ENCODE measurements around the gene OR13C5.
A peak's percentile ranks its signal among the peaks of the same experiment; 100 is the strongest.
"Not testable (repeated sequence)": the region's sequence is repeated elsewhere in the genome, so short reads cannot be mapped to it uniquely, and the experiment has no call there.

Gene OR13C5, protein sequence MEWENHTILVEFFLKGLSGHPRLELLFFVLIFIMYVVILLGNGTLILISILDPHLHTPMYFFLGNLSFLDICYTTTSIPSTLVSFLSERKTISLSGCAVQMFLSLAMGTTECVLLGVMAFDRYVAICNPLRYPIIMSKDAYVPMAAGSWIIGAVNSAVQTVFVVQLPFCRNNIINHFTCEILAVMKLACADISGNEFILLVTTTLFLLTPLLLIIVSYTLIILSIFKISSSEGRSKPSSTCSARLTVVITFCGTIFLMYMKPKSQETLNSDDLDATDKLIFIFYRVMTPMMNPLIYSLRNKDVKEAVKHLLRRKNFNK

DNA sequence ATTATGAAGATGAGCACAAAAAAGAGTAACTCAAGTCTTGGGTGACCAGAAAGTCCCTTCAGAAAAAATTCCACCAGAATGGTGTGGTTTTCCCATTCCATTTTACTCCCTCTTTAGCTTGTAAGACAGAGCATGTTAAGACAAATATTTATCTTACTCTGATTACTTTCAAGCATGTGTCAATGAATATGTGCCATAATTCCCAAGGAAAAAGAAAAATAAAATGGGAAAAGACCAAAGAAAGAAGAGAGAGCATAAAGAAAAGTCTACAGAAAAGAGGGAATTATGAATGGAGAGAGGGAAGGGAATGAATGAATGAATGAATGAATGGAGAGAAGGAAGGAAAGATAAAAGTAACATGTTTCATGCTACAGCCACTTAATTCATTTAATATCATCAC is at the start of gene OR13C5:
Gene OR13C5, minus strand, starts transcription at position 101 of the 400 bp plus-strand sequence. Its CDS starts 0 bp downstream, at position 101.
- DNase-seq (ENCODE audit: insufficient read length, low spot score); FAIRE-seq: not testable (repeated sequence)

DNA sequence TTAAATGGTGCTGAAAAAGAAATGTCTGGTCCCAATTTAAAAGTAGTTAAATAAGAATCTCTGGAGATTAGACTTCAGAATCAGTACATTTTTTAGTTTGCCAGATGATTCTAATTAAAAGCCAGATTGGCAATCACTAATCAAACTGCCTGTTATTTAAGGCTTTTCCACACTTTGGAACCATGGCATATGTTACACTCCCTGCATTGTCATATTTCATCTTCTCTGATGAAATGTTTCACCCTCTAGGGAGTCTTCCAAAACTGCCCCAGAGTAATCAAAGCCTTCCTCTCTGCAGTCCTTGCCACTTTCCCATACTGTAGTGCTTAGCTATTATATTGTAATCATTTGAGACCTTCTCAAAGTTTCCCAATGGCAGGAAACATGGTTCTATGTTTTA is 36.2 kb upstream of the OR13C5 start:
- DNase-seq (ENCODE audit: insufficient read length, low spot score) (no peak), FAIRE-seq (no peak)
- TF ChIP-seq POLR2A (IDR thresholded peaks at IDR 0.05; ENCODE audit: low read depth, low read length) = no peak

DNA sequence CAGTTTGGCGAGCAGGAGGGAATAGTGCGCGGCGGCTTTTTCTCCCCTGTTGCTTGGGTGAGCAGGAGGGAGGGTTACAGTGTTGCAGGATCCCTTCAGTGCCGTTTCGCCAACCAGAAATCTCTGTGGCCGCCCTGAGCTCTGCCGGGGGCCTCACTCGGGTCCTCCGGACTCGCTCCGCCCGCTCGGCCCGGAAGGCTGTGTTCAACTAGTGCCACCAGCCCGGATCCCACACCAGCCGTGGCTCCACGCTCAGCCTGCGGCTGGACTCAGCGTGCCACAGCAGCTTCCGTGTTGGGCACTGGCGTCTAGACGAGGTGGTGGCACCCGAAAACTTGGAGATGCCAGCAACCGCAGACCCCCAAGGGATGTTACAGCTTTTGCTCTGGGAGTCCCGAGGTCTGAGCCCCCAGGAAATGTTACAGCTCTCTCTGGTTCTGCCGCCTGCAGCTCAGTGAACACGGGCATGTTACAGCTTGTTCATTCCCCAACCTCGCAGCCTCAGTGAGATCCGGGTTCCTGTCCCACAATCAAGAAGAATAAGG is 34.8 kb upstream of the OR13C5 start:
- TF ChIP-seq POLR2A (IDR thresholded peaks at IDR 0.05; ENCODE audit: low read depth, low read length) = no peak
- FAIRE-seq = no peak
- no peak for DNase-seq (ENCODE audit: insufficient read length, low spot score)

DNA sequence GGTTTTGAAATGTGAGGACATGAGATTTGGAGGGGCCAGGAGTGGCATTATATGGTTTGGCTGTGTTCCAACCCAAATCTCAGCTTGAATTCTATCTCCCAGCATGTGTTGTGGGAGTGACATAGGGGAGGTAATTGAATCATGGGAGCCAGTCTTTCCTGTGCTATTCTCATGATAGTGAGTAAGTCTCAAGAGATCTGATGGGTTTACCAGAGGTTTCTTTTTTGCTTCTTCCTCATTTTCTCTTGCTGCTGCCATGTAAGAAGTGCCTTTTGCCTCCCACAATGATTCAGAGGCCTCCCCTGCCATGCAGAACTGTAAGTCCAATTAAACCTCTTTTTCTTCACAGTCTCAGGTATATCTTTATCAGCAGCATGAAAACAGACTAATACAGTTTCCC is 26.8 kb upstream of the OR13C5 start:
- not testable (repeated sequence) for FAIRE-seq; DNase-seq (ENCODE audit: insufficient read length, low spot score)

DNA sequence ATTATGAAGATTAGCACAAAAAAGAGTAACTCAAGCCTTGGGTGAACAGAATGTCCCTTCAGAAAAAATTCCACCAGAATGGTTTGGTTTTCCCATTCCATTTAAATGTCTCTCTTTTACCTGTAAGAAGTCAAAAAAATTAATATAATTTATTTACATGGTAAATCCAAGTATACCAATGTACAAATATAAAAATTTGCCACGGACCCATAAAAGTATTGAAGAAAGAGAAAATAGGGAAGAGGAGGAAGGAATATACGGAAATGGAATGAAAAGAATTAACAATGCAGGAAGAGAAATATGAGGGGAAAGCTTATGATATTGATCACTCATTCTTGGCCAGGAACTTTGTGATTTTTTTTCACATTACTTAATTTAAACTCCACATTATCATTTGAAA is 18.9 kb upstream of the OR13C5 start, which contains the start of gene OR13C9:
Gene OR13C9, minus strand, starts transcription at position 101 of the 400 bp plus-strand sequence. Its CDS starts 0 bp downstream, at position 101.
- TF ChIP-seq POLR2A (IDR thresholded peaks at IDR 0.05; ENCODE audit: low read depth, low read length) = no peak
- FAIRE-seq (no peak), DNase-seq (ENCODE audit: insufficient read length, low spot score) (no peak)

DNA sequence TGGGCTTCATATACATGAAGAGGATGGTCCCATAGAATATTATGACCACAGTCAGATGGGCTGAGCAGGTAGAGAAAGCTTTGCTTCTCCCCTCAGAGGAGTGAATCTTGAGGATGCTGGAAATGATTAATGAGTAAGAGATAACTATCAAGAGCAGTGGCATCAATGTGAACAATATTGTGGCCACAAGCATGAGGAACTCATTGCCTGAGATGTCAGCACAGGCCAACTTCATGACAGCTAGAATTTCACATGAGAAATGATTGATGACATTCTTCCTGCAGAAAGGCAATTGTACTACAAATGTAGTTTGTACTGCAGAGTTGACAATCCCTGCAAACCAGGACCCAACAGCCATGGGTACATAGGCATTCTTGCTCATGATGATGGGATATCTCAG is 18.2 kb upstream of the OR13C5 start:
- no peak for TF ChIP-seq POLR2A (IDR thresholded peaks at IDR 0.05; ENCODE audit: low read depth, low read length)
- DNase-seq (ENCODE audit: insufficient read length, low spot score) = no peak
- no peak for FAIRE-seq

DNA sequence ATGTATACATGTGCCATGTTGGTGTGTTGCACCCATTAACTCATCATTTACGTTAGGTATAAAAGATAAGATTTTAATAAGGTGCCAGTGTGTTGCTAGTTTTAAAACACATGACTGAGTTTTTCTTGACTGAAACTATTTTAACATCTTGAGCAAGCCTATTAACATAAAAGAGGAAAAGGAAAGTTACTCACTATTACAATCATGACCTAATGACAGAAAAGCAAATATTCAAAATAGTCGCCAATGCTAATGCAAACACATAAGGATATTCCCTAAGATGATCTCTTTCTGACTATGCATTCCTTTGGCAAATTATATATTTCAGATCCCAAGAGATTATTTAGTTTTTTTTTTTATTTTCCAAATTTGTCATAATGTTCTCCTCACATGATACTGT is 12.0 kb upstream of the OR13C5 start:
- FAIRE-seq (no peak), DNase-seq (ENCODE audit: insufficient read length, low spot score) (no peak)
- no peak for TF ChIP-seq POLR2A (IDR thresholded peaks at IDR 0.05; ENCODE audit: low read depth, low read length)

DNA sequence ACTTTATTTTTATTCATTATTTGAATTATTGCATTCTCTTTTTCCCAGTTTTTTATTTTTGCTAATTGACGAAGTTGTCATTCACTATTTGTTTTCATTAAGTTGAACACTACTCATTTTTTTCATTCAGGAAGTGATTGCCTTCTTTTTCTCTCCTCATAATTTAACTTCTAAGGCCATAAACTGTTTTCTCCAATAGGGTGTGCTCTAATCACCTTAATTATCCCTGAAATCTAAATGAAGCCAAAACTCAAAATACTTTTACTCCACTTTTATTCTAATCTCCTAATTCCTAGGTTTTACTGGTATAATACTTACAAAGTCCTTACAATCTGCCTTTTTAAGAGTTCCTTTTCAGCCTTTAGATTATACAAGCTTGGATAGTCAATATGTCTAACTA is 9.1 kb upstream of the OR13C5 start:
- peak; percentile 77 for FAIRE-seq
- DNase-seq (ENCODE audit: insufficient read length, low spot score) = no peak
- TF ChIP-seq POLR2A (IDR thresholded peaks at IDR 0.05; ENCODE audit: low read depth, low read length) = no peak

DNA sequence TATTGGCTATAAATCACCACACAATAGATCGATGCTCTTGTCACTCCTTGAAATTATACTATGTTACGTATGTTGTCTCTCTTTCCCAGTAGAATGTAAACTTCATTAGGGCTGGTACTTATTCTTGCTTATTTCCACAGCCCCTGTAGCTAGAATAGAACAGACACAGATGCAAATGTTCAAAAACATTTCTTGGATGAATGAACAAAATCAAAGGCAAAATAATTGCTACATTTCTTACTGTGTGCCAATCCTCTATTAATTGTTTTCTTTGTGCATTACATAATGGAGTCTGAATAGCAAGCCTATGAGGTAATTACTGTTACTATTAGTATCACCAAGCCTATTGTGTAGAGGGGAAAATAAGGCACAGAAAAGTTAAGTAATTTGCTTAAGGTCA is 6.9 kb upstream of the OR13C5 start:
- no peak for TF ChIP-seq POLR2A (IDR thresholded peaks at IDR 0.05; ENCODE audit: low read depth, low read length)
- DNase-seq (ENCODE audit: insufficient read length, low spot score) (no peak), FAIRE-seq (peak; percentile 81)

DNA sequence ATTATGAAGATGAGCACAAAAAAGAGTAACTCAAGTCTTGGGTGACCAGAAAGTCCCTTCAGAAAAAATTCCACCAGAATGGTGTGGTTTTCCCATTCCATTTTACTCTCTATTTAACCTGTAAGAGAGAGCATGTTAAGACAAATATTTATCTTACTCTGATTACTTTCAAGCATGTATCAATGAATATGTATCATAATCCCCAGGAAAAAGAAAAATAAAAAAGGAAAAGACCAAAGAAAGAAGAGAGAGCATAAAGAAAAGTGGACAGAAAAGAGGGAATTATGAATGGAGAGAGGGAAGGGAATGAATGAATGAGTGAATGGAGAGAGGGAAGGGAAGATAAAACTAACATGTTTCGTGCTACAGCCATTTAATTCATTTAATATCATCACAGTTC is 6.3 kb upstream of the OR13C5 start, which contains the start of gene OR13C2:
Gene OR13C2, minus strand, starts transcription at position 101 of the 400 bp plus-strand sequence. Its CDS starts 0 bp downstream, at position 101.
- FAIRE-seq = not testable (repeated sequence)

DNA sequence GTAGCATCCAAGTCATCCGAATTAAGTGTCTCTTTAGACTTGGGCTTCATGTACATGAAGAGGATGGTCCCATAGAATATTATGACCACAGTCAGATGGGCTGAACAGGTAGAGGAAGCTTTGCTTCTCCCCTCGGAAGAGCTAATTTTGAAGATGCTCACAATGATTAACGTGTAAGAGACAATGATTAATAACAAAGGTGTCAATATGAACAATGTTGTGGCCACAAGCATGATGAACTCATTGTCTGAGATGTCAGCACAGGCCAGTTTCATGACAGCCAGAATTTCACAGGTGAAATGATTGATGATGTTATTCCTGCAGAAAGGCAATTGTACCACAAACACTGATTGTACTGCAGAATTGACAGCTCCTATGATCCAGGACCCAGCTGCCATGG is 5.6 kb upstream of the OR13C5 start:
- FAIRE-seq (peak; percentile 50), DNase-seq (ENCODE audit: insufficient read length, low spot score) (no peak)
- no peak for TF ChIP-seq POLR2A (IDR thresholded peaks at IDR 0.05; ENCODE audit: low read depth, low read length)

More for the DNA sequence above, 6.3 kb upstream of the OR13C5 start, which contains the start of gene OR13C2:
- DNase-seq (ENCODE audit: insufficient read length, low spot score) = not testable (repeated sequence)

DNA sequence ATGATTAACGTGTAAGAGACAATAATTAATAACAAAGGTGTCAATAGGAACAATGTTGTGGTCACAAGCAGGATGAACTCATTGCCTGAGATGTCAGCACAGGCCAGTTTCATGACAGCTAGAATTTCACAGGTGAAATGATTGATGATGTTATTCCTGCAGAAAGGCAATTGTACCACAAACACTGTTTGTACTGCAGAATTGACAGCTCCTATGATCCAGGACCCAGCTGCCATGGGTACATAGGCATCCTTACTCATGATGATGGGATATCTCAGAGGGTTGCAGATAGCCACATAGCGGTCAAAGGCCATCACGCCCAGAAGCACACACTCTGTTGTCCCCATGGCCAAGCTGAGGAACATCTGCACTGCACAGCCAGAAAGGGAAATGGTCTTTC is 464 bp downstream of the OR13C5 start:
- FAIRE-seq = peak; percentile 27

DNA sequence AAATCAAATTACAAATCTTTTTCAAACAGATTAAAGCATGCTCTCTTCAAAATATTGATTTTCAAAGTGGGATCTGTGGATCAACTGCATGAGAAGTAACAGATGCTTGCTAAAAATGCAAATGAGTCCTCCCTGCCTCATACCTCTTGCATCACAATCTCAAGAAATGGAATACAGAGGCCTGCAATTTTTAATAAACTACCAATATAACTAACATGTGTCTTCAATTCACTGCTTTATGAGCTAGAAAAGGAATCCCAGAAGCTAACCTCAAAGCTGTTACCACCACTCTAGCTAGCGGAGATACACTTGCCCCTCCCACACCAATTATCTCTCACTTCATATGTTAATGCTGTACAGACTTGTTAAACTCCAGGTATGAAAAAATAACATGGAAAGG is 9.6 kb downstream of the OR13C5 start:
- TF ChIP-seq POLR2A (IDR thresholded peaks at IDR 0.05; ENCODE audit: low read depth, low read length) = no peak
- DNase-seq (ENCODE audit: insufficient read length, low spot score) (no peak), FAIRE-seq (no peak)

More for the DNA sequence above, 464 bp downstream of the OR13C5 start:
- not testable (repeated sequence) for DNase-seq (ENCODE audit: insufficient read length, low spot score)

DNA sequence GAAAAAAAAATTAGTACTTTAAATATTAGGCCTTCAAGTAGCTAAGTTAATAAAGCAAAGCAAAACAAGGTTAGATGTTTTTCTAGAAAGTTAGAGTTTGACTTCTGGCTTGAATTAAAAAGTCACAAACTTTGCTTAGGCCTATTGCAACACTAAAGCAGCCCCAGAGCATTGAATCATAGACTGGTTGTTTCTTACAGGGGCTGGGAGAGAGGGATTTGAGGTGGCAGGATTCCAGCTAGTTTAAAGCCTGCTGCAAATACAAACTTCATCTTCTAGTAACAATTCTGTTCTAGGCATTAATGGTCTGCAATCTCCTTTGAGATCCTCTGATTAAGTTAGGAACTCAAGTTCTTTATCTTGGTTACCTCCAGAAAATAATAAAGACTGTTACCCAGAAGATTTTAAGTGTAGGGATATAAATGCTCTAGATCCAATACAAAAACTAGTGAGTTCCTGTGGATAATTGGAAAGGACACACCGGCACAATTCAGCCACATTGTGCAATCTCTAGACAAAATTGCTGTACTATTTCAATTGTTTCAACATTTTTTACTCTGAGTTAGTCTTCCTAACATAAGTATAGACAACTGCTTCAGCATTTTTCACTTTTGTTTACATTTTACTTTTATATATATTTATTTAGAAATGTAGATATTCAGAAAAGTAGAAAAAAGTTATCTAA is 12.6 kb downstream of the OR13C5 start:
- no peak for TF ChIP-seq POLR2A (IDR thresholded peaks at IDR 0.05; ENCODE audit: low read depth, low read length)
- FAIRE-seq (no peak), DNase-seq (ENCODE audit: insufficient read length, low spot score) (no peak)

DNA sequence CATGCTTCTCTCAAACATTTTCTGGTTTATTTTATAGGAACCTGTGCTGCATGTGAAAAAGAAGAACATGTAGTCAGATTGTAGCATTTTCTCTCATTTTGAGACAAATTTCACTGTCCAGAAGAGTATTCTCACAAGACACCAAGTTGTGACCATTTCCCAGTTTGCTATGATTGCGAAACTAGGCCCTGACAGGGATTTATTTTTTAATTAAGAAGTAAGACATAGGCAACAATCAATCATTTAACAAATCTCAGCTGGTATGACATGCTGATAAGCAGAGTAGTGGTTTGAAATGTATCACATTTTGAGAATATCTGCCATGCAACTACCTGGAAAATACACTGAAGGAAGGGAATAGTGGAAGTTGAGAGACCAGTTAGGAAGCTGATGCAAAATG is 18.7 kb downstream of the OR13C5 start:
- no peak for DNase-seq (ENCODE audit: insufficient read length, low spot score)
- no peak for FAIRE-seq
- no peak for TF ChIP-seq POLR2A (IDR thresholded peaks at IDR 0.05; ENCODE audit: low read depth, low read length)
